Measurements from ENCODE around the gene TP73. TPM values are rescaled to one million over a fixed set of nuclear protein-coding genes. Genes with fewer than 3 reads are reported as not detected.
A peak's percentile ranks its signal among the peaks of the same experiment; 100 is the strongest.

Gene TP73
- total RNA-seq, 4 donors from 2014 or later = 4.9 to 8.8 (median 7.0) TPM

DNA sequence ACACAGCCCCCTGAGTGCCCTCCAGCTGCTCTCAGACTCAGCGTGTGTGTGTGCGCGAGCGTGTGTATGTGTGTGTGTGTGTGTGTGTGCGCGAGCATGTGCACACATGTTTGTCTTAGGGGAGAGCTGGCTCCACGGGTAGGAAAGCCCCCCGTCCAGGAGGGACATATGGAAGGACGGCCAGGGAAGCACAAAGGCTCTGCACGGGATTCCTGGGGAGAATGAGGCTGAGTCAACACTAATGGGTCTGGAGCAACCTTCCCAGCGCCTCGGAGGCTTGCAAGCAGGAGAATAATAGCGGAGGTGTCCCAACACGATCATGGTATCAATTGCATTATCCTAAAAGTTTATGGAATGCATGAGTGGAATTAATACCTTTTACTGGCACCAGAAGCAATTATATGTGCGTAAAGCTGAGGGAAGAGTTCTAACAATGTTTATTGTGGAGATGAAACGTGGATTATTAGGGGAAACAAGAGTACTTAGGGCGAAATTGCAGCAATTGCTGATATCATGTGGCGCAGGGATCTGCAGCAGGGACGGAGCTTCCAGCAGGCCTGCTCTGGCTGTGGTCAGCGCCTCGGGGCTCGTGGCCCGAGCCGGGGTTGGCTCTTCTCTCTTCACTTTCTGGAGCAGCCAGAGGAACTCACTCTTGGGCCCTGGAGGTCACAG, 59.6 kb downstream of the TP73 start:
- Histone ChIP-seq H3K4me3 (peak overlapping the region in 1 of 4 donors; percentile 18), H3K27me3 (peaks cover 0 to 99% (median 0%) of the 10 kb centered on the region in 4 donors), H3K36me3 (no peaks in the 10 kb centered on the region), H3K9me3 (no peaks in the 10 kb centered on the region), H3K4me1 (peaks cover 20 to 98% (median 43%) of the 10 kb centered on the region in 3 donors), H3K27ac (peak overlapping the region in 3 of 4 donors; percentile 38 to 65 (median 44))
- WGBS, 2 donors = 27 to 28% methylated on average over 14 to 16 of the region's 24 CpGs
- no peak for TF ChIP-seq POLR2A (IDR thresholded peaks at IDR 0.05)
- TF ChIP-seq, protein P1, sequence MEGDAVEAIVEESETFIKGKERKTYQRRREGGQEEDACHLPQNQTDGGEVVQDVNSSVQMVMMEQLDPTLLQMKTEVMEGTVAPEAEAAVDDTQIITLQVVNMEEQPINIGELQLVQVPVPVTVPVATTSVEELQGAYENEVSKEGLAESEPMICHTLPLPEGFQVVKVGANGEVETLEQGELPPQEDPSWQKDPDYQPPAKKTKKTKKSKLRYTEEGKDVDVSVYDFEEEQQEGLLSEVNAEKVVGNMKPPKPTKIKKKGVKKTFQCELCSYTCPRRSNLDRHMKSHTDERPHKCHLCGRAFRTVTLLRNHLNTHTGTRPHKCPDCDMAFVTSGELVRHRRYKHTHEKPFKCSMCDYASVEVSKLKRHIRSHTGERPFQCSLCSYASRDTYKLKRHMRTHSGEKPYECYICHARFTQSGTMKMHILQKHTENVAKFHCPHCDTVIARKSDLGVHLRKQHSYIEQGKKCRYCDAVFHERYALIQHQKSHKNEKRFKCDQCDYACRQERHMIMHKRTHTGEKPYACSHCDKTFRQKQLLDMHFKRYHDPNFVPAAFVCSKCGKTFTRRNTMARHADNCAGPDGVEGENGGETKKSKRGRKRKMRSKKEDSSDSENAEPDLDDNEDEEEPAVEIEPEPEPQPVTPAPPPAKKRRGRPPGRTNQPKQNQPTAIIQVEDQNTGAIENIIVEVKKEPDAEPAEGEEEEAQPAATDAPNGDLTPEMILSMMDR (IDR thresholded peaks at IDR 0.05) = no peak
- intact Hi-C loops (cut with DNase I) = no loop called here
- no peak for DNase-seq

- 29 to 32% methylated on average over 4 to 7 of the region's 19 CpGs for WGBS, 2 donors
- H3K4me3 ChIP-seq = no peak overlapping the region
- no peaks in the 10 kb centered on the region for H3K36me3 ChIP-seq
- H3K27me3 ChIP-seq = peaks cover 0 to 99% (median 0%) of the 10 kb centered on the region in 4 donors
- peak overlapping the region; percentile 38 to 65 (median 42) for H3K27ac ChIP-seq
- H3K4me1 ChIP-seq = peaks cover 28 to 98% (median 50%) of the 10 kb centered on the region in 3 donors
- TF ChIP-seq, protein P1 (IDR thresholded peaks at IDR 0.05) = no peak
- TF ChIP-seq POLR2A (IDR thresholded peaks at IDR 0.05) = no peak
- intact Hi-C loops (cut with DNase I) = no loop called here
- no peak for DNase-seq
- H3K9me3 ChIP-seq = no peaks in the 10 kb centered on the region
These were observed 60.5 kb downstream of the TP73 start for GRCh38 chr1:3712573-3713535.

DNA sequence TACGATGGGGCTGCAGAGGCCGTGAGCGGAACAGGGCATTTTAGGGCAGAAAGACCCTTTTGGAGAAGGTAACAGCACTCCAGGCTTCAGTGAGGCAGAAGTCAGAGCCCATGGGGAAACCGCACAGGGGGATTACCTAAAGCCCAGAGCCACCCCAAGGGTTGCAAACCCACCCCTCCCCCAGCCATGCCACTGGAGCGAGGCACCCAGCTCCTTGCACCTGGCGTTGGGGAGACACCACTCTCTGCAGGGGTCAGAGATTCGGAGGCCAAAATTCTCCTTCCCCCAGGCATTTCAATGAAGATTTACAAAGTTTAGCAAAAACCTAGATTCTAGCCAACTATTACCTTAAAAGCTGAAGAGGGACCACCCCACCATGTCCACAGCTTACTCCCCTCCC, 61.5 kb downstream of the TP73 start:
- intact Hi-C loops (cut with DNase I) = no loop called here
- Histone ChIP-seq H3K4me3 (no peak overlapping the region), H3K4me1 (peaks cover 23 to 98% (median 48%) of the 10 kb centered on the region in 3 donors), H3K36me3 (no peaks in the 10 kb centered on the region), H3K27me3 (peaks cover 0 to 99% (median 0%) of the 10 kb centered on the region in 4 donors), H3K27ac (no peak overlapping the region), H3K9me3 (no peaks in the 10 kb centered on the region)
- DNase-seq = no peak
- TF ChIP-seq, protein P1 (IDR thresholded peaks at IDR 0.05) = no peak
- no peak for TF ChIP-seq POLR2A (IDR thresholded peaks at IDR 0.05)
- WGBS, 2 donors = 86 to 91% methylated on average over 7 of the region's 7 CpGs

DNA sequence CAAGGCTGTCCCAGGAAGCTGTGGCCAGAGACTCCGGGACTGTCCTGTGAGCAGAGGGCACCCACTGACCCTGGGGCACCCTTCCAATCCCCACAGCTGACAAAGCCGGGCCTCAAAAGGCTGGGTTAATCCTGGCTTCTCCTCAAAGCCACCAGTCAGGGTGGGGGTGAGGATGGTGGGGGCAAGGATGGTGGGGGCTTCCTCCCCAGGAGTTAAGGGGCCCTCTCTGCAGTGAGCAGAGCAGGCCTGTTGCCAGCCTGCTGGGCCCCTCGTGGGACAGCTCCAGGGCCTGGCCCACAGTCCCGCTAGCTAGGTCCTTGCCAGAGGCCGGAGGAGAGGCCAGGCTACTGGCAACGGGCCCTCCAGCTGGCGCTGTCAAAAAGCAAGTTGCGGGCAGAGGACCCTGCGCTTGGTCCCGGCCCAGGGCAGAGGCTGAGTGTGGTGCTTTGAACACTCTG, 62.0 kb downstream of the TP73 start:
- Histone ChIP-seq H3K27ac (no peak overlapping the region), H3K36me3 (no peaks in the 10 kb centered on the region), H3K9me3 (no peaks in the 10 kb centered on the region), H3K4me3 (no peak overlapping the region), H3K4me1 (peaks cover 21 to 98% (median 48%) of the 10 kb centered on the region in 3 donors), H3K27me3 (peaks cover 0 to 99% (median 0%) of the 10 kb centered on the region in 4 donors)
- no peak for DNase-seq
- WGBS, 2 donors = 44% methylated on average over 6 of the region's 10 CpGs; no CpG with 5 or more reads in 1 of the 2 donors
- intact Hi-C loops (cut with DNase I) = no loop called here
- TF ChIP-seq, protein P1 (IDR thresholded peaks at IDR 0.05) = no peak
- no peak for TF ChIP-seq POLR2A (IDR thresholded peaks at IDR 0.05)
